D721Med (cell line): ENCODE results near the gene CTPS1.

Source experiments
- DNase-seq: peaks from one replicate; pipeline ENCODE4 v3.0.0; 2011; ENCODE audit warnings: low spot score; ENCODE audit not compliant: insufficient read length
- FAIRE-seq: peaks from 2 replicates; lab custom pipeline; 2011; peaks lifted over from hg19 to GRCh38; lab: Jason Lieb, UNC
- TF ChIP-seq, protein P1 (sequence below): IDR thresholded peaks from 2 replicates; pipeline ENCODE4 v1.5.1; 2012; ENCODE audit warnings: mild to moderate bottlenecking, control low read depth; ENCODE audit not compliant: insufficient read depth; ENCODE audit errors: missing control alignments

CTPS1 gene

DNA sequence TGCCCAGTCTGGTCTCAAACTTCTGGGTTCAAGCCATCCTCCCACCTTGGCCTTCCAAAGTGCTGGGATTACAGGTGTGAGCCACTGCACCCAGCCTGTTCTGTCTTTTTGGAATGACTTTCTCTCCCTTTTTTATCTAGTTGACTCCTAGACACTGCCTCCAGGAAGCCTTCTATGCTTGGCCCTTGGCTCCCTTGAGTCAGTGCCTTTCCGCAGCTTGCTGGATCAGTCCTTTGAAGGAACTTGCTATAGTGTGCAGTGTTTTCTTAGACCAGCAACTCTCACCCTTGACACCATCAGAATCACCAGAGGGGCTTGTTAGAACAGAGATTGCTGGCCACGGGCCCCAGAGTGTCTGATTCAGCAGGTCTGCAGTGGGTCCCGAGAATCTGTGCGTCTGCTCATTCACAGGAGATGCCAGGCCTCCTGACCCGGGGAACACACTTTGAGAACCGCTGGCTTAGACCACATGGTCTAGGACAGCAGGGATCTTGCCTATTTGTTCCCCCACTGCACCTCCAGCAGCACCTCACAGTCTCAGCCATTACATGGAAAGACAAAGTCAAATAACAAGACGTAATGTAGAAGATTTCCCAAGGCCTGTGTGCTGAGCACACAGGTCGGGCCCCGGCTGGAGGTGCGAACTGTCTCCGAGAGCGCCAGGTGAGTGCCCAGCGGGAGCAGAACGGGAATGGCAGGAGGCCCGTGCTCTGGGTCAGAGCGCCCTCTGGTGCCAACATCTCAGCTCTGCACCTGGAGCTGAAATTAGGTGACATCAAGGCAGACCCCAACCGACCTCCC lies 27.4 kb upstream of the CTPS1 start:
- peak; percentile 75 for DNase-seq
- TF ChIP-seq, protein P1, sequence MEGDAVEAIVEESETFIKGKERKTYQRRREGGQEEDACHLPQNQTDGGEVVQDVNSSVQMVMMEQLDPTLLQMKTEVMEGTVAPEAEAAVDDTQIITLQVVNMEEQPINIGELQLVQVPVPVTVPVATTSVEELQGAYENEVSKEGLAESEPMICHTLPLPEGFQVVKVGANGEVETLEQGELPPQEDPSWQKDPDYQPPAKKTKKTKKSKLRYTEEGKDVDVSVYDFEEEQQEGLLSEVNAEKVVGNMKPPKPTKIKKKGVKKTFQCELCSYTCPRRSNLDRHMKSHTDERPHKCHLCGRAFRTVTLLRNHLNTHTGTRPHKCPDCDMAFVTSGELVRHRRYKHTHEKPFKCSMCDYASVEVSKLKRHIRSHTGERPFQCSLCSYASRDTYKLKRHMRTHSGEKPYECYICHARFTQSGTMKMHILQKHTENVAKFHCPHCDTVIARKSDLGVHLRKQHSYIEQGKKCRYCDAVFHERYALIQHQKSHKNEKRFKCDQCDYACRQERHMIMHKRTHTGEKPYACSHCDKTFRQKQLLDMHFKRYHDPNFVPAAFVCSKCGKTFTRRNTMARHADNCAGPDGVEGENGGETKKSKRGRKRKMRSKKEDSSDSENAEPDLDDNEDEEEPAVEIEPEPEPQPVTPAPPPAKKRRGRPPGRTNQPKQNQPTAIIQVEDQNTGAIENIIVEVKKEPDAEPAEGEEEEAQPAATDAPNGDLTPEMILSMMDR = peak; percentile 88
- no peak for FAIRE-seq

DNA sequence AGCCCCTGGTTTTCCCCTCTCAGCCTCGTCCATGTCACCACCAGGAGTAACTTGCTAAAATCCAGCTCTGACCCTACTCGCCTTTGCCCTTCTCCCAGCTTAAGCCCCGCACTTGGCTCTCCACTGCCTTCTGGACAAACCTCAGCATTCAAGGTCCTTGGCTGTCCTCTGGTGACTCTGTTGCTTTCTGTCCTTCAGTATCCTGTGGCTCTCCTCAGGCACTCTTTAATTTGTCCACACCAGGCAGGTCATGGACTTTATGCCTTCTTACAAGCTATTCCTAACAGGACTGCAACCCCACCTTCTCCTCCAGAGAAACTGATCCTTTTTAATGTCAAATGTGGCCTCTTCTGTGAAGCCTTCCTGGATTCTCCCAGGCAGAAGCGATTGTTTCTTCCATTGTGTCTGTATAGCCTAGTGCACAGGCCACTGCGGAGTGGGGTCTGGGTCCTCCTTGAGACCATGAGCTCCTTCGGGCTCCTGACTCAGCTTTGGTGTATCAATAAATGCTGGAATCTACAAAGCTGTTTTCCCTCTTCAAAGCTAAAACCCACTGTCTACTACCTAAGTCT lies 26.7 kb upstream of the CTPS1 start:
- FAIRE-seq = no peak
- no peak for DNase-seq
- TF ChIP-seq, protein P1 = no peak

DNA sequence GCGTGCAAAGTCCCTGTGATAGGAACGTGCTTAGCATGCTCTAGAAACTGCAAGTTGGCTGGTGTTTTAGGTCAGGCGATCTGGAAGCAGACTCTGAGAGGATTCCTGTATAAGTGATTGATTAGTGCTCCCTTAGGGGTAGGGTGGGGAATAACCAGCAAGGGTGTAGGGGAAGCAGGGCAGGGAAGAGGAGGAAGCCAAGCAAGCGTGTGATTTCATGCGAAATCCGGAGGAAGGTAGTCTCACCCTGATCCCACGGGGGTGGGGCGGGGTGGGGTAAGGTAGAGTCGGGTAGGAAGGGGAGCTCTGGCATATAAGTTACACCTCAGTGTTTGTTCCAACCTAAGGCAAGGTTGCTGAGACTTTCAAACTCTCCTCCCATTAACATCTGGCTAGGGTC lies 24.9 kb upstream of the CTPS1 start:
- TF ChIP-seq, protein P1 = no peak
- DNase-seq (no peak), FAIRE-seq (no peak)

DNA sequence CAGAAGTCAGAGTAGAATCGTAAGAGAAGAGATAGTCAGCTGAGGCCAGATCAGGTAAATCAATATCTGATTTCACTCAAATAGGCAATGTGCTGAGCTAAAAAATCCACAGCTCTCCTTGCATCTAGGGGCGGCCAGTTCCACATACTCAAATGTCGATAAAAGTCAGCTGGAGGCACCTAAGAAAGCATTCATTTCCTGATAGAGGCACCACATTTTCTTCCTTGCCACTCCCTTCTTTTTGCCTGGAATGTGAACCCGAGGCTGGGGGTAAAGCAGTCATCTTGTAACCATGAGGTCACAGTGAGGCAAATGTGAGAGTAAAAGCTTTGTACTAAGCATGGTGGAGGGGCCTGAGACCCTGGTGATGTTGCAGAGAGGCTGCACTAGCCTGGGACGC lies 24.2 kb upstream of the CTPS1 start:
- TF ChIP-seq, protein P1 = no peak
- DNase-seq = no peak
- FAIRE-seq = no peak

DNA sequence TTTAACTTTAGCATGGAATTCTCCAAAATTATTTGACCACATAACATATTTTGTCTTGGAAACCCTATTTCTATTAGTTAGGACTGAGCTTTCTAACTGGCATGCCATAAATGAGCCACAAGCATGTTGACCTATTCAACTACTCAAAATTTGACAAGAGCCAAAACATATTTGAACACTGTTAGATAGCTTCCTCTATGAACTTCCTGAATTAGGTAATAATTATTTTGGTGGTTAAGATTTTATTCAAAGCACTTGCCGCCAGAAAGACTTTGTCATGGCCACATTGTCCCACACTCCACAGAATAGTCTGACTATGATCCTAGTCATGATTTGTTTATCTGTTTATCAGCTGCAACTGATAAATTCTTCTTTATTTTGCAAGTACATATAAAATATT lies 23.1 kb upstream of the CTPS1 start:
- FAIRE-seq (no peak), DNase-seq (no peak)
- TF ChIP-seq, protein P1 = no peak

DNA sequence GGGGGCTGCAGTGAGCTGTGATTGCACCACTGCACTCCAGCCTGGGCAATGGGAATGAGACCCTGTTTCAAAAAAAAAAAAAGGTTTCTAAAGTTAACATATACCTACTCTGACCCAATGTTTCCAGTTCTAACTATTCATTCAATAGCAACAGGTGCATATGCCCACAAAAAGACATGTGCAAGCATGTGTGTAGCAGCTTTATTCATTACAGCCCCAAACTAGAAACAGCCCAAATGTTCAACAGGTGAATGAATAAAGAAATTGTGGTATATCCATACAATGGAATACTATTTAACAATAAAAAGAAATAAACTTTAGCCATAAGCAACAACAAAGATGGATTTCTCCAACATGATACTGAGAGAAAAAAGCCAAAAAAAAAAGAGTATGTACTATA lies 21.3 kb upstream of the CTPS1 start:
- no peak for FAIRE-seq
- TF ChIP-seq, protein P1 = no peak
- no peak for DNase-seq

DNA sequence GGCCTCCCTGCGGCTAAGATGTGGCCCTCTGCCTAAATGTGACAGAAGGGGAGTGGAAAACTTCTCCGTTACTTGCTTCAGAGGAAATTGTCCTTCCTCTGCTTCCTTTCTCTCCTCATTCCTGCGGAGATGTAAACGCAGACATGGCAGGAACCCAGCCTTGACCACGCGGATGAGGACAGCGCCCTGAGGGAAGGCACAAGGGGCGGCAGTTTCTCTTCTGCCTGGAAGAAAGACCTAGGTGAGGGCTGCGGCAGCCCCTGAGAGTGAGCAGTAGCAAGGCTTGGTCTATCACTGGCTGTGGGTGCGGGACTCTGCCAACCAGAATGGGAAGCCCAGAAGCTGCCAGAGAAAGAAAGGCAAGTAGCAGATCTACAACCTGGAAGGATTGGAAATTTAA lies 14.0 kb upstream of the CTPS1 start:
- FAIRE-seq = no peak
- TF ChIP-seq, protein P1 = no peak
- no peak for DNase-seq
